ENCODE measurements around the gene PALD1.

Gene PALD1

GRCh38 chr10:70568781-70569495, 90.4 kb downstream of the PALD1 start:
- TF ChIP-seq CREB1 (IDR thresholded peaks at IDR 0.05; ENCODE audit: low read depth) (no peak), EP300 (IDR thresholded peaks at IDR 0.05; ENCODE audit: borderline replicate concordance) (no peak), YY1 (IDR thresholded peaks at IDR 0.05; ENCODE audit: low read depth) (no peak), ZBTB7A (IDR thresholded peaks at IDR 0.05; ENCODE audit: low read depth) (no peak), FOXM1 (IDR thresholded peaks at IDR 0.05; ENCODE audit: borderline replicate concordance, low read depth) (no peak), TAF1 (IDR thresholded peaks at IDR 0.05; ENCODE audit: low read depth) (no peak), CEBPB (IDR thresholded peaks at IDR 0.05) (no peak)

DNA sequence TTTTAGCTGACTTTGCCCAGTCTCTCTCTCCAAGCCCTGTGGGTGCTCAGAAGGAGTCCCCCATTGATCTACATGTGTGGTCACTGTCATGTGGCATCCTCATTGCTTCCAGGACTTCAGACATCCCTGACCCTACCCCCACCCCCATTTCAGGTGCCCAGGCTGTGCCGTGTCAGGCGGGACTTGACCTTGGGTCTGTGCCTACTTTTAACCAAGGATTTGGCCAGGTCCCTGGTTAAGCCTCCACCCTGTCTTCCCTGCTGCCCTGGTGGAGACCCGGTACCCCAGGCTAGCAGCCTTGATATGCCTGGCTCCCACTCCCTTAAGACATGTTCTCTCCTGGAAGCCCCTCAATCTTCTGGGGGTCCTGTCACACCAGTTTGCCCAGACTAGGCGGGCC, 92.7 kb downstream of the PALD1 start:
- TF ChIP-seq YY1 (IDR thresholded peaks at IDR 0.05; ENCODE audit: low read depth) (no peak), TAF1 (IDR thresholded peaks at IDR 0.05; ENCODE audit: low read depth) (no peak), EGR1 (IDR thresholded peaks at IDR 0.05) (no peak), TEAD4 (IDR thresholded peaks at IDR 0.05) (no peak), CREB1 (IDR thresholded peaks at IDR 0.05; ENCODE audit: low read depth) (no peak), NFIC (IDR thresholded peaks at IDR 0.05) (no peak)

- TF ChIP-seq, protein P1, sequence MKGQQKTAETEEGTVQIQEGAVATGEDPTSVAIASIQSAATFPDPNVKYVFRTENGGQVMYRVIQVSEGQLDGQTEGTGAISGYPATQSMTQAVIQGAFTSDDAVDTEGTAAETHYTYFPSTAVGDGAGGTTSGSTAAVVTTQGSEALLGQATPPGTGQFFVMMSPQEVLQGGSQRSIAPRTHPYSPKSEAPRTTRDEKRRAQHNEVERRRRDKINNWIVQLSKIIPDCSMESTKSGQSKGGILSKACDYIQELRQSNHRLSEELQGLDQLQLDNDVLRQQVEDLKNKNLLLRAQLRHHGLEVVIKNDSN (IDR thresholded peaks at IDR 0.05), result no peak
- TF ChIP-seq EGR1 (IDR thresholded peaks at IDR 0.05) (no peak), CREB1 (IDR thresholded peaks at IDR 0.05; ENCODE audit: low read depth) (no peak), CEBPB (IDR thresholded peaks at IDR 0.05) (no peak), TAF1 (IDR thresholded peaks at IDR 0.05; ENCODE audit: low read depth) (no peak), RAD21 (IDR thresholded peaks at IDR 0.05; ENCODE audit: low read depth) (no peak), NFIC (IDR thresholded peaks at IDR 0.05) (no peak), MAX (IDR thresholded peaks at IDR 0.05) (no peak), TEAD4 (IDR thresholded peaks at IDR 0.05) (no peak), ZBTB7A (IDR thresholded peaks at IDR 0.05; ENCODE audit: low read depth) (no peak), TCF12 (IDR thresholded peaks at IDR 0.05; ENCODE audit: low read depth) (no peak), FOXM1 (IDR thresholded peaks at IDR 0.05; ENCODE audit: borderline replicate concordance, low read depth) (no peak), YY1 (IDR thresholded peaks at IDR 0.05; ENCODE audit: low read depth) (no peak), EP300 (IDR thresholded peaks at IDR 0.05; ENCODE audit: borderline replicate concordance) (no peak)
- TF ChIP-seq, protein P2, sequence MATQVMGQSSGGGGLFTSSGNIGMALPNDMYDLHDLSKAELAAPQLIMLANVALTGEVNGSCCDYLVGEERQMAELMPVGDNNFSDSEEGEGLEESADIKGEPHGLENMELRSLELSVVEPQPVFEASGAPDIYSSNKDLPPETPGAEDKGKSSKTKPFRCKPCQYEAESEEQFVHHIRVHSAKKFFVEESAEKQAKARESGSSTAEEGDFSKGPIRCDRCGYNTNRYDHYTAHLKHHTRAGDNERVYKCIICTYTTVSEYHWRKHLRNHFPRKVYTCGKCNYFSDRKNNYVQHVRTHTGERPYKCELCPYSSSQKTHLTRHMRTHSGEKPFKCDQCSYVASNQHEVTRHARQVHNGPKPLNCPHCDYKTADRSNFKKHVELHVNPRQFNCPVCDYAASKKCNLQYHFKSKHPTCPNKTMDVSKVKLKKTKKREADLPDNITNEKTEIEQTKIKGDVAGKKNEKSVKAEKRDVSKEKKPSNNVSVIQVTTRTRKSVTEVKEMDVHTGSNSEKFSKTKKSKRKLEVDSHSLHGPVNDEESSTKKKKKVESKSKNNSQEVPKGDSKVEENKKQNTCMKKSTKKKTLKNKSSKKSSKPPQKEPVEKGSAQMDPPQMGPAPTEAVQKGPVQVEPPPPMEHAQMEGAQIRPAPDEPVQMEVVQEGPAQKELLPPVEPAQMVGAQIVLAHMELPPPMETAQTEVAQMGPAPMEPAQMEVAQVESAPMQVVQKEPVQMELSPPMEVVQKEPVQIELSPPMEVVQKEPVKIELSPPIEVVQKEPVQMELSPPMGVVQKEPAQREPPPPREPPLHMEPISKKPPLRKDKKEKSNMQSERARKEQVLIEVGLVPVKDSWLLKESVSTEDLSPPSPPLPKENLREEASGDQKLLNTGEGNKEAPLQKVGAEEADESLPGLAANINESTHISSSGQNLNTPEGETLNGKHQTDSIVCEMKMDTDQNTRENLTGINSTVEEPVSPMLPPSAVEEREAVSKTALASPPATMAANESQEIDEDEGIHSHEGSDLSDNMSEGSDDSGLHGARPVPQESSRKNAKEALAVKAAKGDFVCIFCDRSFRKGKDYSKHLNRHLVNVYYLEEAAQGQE (IDR thresholded peaks at IDR 0.05; ENCODE audit: low read depth), result no peak
Measured at GRCh38 chr10:70571636-70572439, 93.3 kb downstream of the PALD1 start.

DNA sequence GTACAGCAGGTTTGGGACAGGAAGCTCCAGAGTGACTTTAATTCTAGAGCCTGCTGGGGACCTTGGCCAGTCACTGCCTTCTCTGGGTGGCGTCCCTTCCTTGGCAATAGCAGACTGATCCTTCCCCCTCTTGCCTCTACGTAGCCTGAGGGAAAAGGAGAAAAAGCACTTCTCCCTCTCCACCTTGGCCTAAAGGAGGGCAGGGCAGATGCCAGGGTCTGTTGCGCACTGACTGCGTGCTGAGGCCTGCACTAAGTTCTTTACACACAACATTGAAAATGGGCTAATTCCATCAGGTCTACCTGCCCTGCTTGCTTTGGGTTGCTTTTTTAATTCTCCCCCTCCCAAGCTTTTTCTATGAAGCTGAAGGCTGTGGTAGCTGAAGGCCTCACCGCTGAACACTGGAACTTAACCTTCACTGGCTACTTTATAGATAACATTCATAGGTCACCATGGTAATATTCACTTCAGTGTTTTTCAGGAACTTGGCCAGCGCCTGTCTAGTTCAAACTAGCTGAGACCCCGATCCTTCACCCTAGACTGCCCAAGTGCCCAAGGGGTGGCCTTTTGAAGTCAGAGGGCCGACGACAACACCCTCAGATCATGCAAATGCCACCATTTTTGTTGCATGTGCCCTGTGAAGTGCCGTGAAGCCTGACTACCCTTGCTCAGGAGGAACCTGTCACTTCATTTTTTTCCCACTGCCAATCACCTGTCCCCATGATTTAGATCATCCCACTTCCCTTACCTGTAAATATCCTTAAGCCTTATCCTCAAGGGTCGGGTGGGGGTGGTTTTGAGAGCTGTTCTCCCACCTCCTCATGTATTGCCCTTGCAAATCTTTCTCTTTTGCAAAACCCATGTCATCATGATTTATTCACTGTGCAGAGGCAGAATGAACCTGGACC, 95.3 kb downstream of the PALD1 start:
- TF ChIP-seq EP300 (IDR thresholded peaks at IDR 0.05; ENCODE audit: borderline replicate concordance) (no peak), ZBTB7A (IDR thresholded peaks at IDR 0.05; ENCODE audit: low read depth) (no peak), CEBPB (IDR thresholded peaks at IDR 0.05) (no peak), EGR1 (IDR thresholded peaks at IDR 0.05) (no peak), YY1 (IDR thresholded peaks at IDR 0.05; ENCODE audit: low read depth) (no peak), MAX (IDR thresholded peaks at IDR 0.05) (no peak), TCF12 (IDR thresholded peaks at IDR 0.05; ENCODE audit: low read depth) (no peak), FOXM1 (IDR thresholded peaks at IDR 0.05; ENCODE audit: borderline replicate concordance, low read depth) (no peak), TAF1 (IDR thresholded peaks at IDR 0.05; ENCODE audit: low read depth) (no peak), TEAD4 (IDR thresholded peaks at IDR 0.05) (no peak), CREB1 (IDR thresholded peaks at IDR 0.05; ENCODE audit: low read depth) (no peak), RAD21 (IDR thresholded peaks at IDR 0.05; ENCODE audit: low read depth) (no peak)
- TF ChIP-seq, protein P1 (IDR thresholded peaks at IDR 0.05), result no peak

DNA sequence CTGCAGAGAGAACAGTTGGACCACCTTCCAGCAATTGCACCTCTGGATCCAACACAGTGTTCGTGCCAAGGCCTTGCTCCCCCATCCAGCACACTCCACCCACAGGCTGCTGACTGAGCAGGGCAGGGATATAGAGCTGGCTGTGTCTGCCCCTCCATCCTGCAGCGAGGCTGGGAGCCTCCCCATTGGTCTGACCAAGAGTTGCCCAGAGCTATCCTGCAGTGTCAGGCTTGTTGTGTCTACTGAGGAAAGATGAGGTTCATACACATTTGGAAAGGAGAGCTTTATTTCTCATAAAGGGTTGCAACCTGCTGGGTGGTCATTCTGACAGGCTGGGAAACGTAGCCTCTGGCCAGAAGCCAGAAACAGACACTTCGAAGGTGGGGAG, 96.9 kb downstream of the PALD1 start:
- TF ChIP-seq EGR1 (IDR thresholded peaks at IDR 0.05), result no peak
- TF ChIP-seq NFIC (IDR thresholded peaks at IDR 0.05), result no peak
- TF ChIP-seq, protein P1 (IDR thresholded peaks at IDR 0.05), result no peak
- no peak for TF ChIP-seq EP300 (IDR thresholded peaks at IDR 0.05; ENCODE audit: borderline replicate concordance)
- no peak for TF ChIP-seq CREB1 (IDR thresholded peaks at IDR 0.05; ENCODE audit: low read depth)
- TF ChIP-seq TAF1 (IDR thresholded peaks at IDR 0.05; ENCODE audit: low read depth), result no peak
- no peak for TF ChIP-seq CEBPB (IDR thresholded peaks at IDR 0.05)
- no peak for TF ChIP-seq TEAD4 (IDR thresholded peaks at IDR 0.05)

Data from Ishikawa (cell line).